H1 (cell line): ENCODE data around the gene ITIH1. TPM values are rescaled to one million over a fixed set of nuclear protein-coding genes. Genes with fewer than 3 reads are reported as not detected.

ENCODE experiments used
- CTCF ChIA-PET: fragments of 300-600 bp; sonication (Branson Sonifier 250); formaldehyde crosslinking; loops from one replicate; lab custom pipeline; 2021; ENCODE audit not compliant: partially characterized antibody; lab: Charles Lee
- POLR2A ChIA-PET: fragments of 300-600 bp; sonication (Branson Sonifier 250); formaldehyde crosslinking; loops from one replicate; lab custom pipeline; 2021; ENCODE audit warnings: inconsistent platforms; ENCODE audit not compliant: partially characterized antibody; lab: Charles Lee
- DNase-seq, 2 experiments: peaks; one replicate each; pipeline versions ENCODE4 v3.0.0 to v3.0.0-alpha.2; 2010 to 2022; ENCODE audit warnings: low spot score in 2 of 2, low read depth in 1 of 2, mixed read lengths in 1 of 2
- FAIRE-seq: peaks from 2 replicates; lab custom pipeline; 2011; peaks lifted over from hg19 to GRCh38; lab: Jason Lieb, UNC
- H2AFZ ChIP-seq: 2 replicates; pipeline ENCODE4 v1.8.1; 2012; ENCODE audit warnings: low read length, inconsistent platforms
- H2AK5ac ChIP-seq: 2 replicates; pipeline ENCODE4 v1.6.1; 2013; ENCODE audit warnings: low read depth, low read length
- H2BK120ac ChIP-seq: replicated peaks from 2 replicates; pipeline ENCODE3; 2013; ENCODE audit warnings: low read depth, low read length, inconsistent platforms
- H2BK12ac ChIP-seq: 2 replicates; pipeline ENCODE4 v1.6.1; 2013; ENCODE audit warnings: low read depth, low read length
- H2BK15ac ChIP-seq: 2 replicates; pipeline ENCODE4 v1.6.1; 2013; ENCODE audit warnings: low read length
- H2BK20ac ChIP-seq: 2 replicates; pipeline ENCODE4 v1.6.1; 2013; ENCODE audit warnings: low read length
- H2BK5ac ChIP-seq: 2 replicates; pipeline ENCODE4 v1.6.1; 2013; ENCODE audit warnings: low read depth, low read length
- H3K14ac ChIP-seq: 2 replicates; pipeline ENCODE4 v1.6.1; 2013; ENCODE audit warnings: inconsistent platforms; ENCODE audit not compliant: insufficient read length
- H3K18ac ChIP-seq: 2 replicates; pipeline ENCODE4 v1.6.1; 2013; ENCODE audit warnings: low read length; ENCODE audit errors: extremely low read depth
- H3K23ac ChIP-seq: 2 replicates; pipeline ENCODE4 v1.6.1; 2013; ENCODE audit warnings: inconsistent platforms; ENCODE audit not compliant: insufficient read length
- H3K23me2 ChIP-seq: 2 replicates; pipeline ENCODE4 v1.6.1; 2013; ENCODE audit warnings: low read depth, low read length
- H3K27ac ChIP-seq: 2 replicates; pipeline ENCODE4 v1.6.1; 2011; ENCODE audit warnings: low read depth, low read length, inconsistent platforms
- H3K27me3 ChIP-seq, 4 experiments: replicated peaks in 1 of 4; 1 replicate in 1 of 4; 2 replicates in 3 of 4; pipeline versions ENCODE4 v1.6.1 to v1.8.1; 2011 to 2013; ENCODE audit warnings: low read length in 3 of 4, mild to moderate bottlenecking in 3 of 4, inconsistent platforms in 2 of 4, mixed read lengths in 2 of 4, moderate library complexity in 1 of 4; ENCODE audit not compliant: control insufficient read depth in 3 of 4, insufficient read depth in 3 of 4; ENCODE audit errors: extremely low read depth in 1 of 4
- H3K36me3 ChIP-seq, 4 experiments: 2 replicates each; pipeline versions ENCODE4 v1.6.1 to v1.8.1; 2011 to 2013; ENCODE audit warnings: mild to moderate bottlenecking in 4 of 4, low read length in 3 of 4, moderate library complexity in 2 of 4, control low read depth in 1 of 4, inconsistent platforms in 1 of 4; ENCODE audit not compliant: insufficient read depth in 4 of 4, control insufficient read depth in 2 of 4
- H3K4ac ChIP-seq: replicated peaks from 2 replicates; pipeline ENCODE3; 2013; ENCODE audit warnings: low read length, low read depth, mixed read lengths, inconsistent platforms; ENCODE audit not compliant: insufficient read length
- H3K4me1 ChIP-seq, 4 experiments: replicated peaks in 1 of 4; 1 replicate in 1 of 4; 2 replicates in 3 of 4; pipeline versions ENCODE4 v1.6.1 to v1.8.1; 2011 to 2013; ENCODE audit warnings: low read length in 3 of 4, inconsistent platforms in 2 of 4, mixed read lengths in 1 of 4; ENCODE audit not compliant: insufficient read depth in 4 of 4, control insufficient read depth in 3 of 4
- H3K4me2 ChIP-seq, 2 experiments: 2 replicates each; pipeline versions ENCODE4 v1.6.1 to v1.8.1; 2011 to 2013; ENCODE audit warnings: low read depth in 2 of 2, low read length in 2 of 2, control low read depth in 1 of 2, inconsistent platforms in 1 of 2, mild to moderate bottlenecking in 1 of 2; ENCODE audit not compliant: insufficient read depth in 1 of 2
- H3K4me3 ChIP-seq, 4 experiments: fragments of 200-600, 300-600 bp in 1 of 4; sonication (generic), shearing (Covaris generic), sonication (Bioruptor Twin) in 1 of 4; 2 replicates each; pipeline versions ENCODE4 v1.5.1 to v1.8.1; 2011 to 2016; ENCODE audit warnings: low read length in 4 of 4, low read depth in 3 of 4, control low read depth in 2 of 4, inconsistent platforms in 2 of 4, mild to moderate bottlenecking in 2 of 4, mixed read lengths in 1 of 4, moderate library complexity in 1 of 4; ENCODE audit not compliant: insufficient read depth in 2 of 4; ENCODE audit errors: extremely low read depth in 1 of 4
- H3K56ac ChIP-seq: replicated peaks from 2 replicates; pipeline ENCODE3; 2013; ENCODE audit warnings: low read depth, mild to moderate bottlenecking, mixed read lengths, low read length, inconsistent platforms; ENCODE audit not compliant: insufficient read length
- H3K79me1 ChIP-seq: 2 replicates; pipeline ENCODE4 v1.6.1; 2013; ENCODE audit warnings: low read depth, low read length, control low read depth
- H3K79me2 ChIP-seq, 2 experiments: 2 replicates each; pipeline versions ENCODE4 v1.6.1 to v1.8.1; 2012 to 2013; ENCODE audit warnings: low read length in 2 of 2, mild to moderate bottlenecking in 2 of 2, inconsistent platforms in 1 of 2; ENCODE audit not compliant: insufficient read depth in 2 of 2, control insufficient read depth in 1 of 2
- H3K9ac ChIP-seq, 4 experiments: replicated peaks in 1 of 4; 1 replicate in 1 of 4; 2 replicates in 3 of 4; pipeline versions ENCODE4 v1.6.1 to v1.8.1; 2011 to 2013; ENCODE audit warnings: low read depth in 3 of 4, low read length in 3 of 4, control low read depth in 2 of 4, mild to moderate bottlenecking in 2 of 4, moderate library complexity in 2 of 4, inconsistent platforms in 1 of 4; ENCODE audit errors: extremely low read depth in 1 of 4
- H3K9me3 ChIP-seq, 2 experiments: 2 replicates each; pipeline versions ENCODE4 v1.6.1 to v1.8.1; 2012 to 2013; ENCODE audit warnings: mild to moderate bottlenecking in 2 of 2, moderate library complexity in 2 of 2, control low read depth in 1 of 2, inconsistent platforms in 1 of 2, low read depth in 1 of 2, low read length in 1 of 2, mixed read lengths in 1 of 2; ENCODE audit not compliant: insufficient read depth in 2 of 2
- H4K20me1 ChIP-seq, 2 experiments: replicated peaks in 1 of 2; 2 replicates each; pipeline versions ENCODE3 to v1.8.1; 2011 to 2013; ENCODE audit warnings: inconsistent platforms in 2 of 2, low read length in 2 of 2, mild to moderate bottlenecking in 1 of 2; ENCODE audit not compliant: insufficient read depth in 2 of 2, control insufficient read depth in 1 of 2
- H4K5ac ChIP-seq: 2 replicates; pipeline ENCODE4 v1.6.1; 2013; ENCODE audit warnings: low read length, low read depth, mixed read lengths, inconsistent platforms; ENCODE audit not compliant: insufficient read length
- H4K8ac ChIP-seq: 2 replicates; pipeline ENCODE4 v1.8.0; 2013; ENCODE audit warnings: mild to moderate bottlenecking, moderate library complexity, low read length, inconsistent platforms; ENCODE audit not compliant: insufficient read depth; ENCODE audit errors: extremely low read depth
- H4K91ac ChIP-seq: replicated peaks from 2 replicates; pipeline ENCODE3; 2013; ENCODE audit warnings: low read length, mixed read lengths, inconsistent platforms; ENCODE audit not compliant: insufficient read length
- CBX8 ChIP-seq: fragments of 300-800, 300-1000 bp; sonication (generic); IDR thresholded peaks from 2 replicates; pipeline ENCODE4 v1.7.1; 2016; ENCODE audit warnings: low read depth, low read length, borderline replicate concordance
- CHD2 ChIP-seq: IDR thresholded peaks from 2 replicates; pipeline ENCODE4 v1.6.1; 2012; ENCODE audit warnings: low read length, improper control_type of control experiment
- CTBP2 ChIP-seq: IDR thresholded peaks from 2 replicates; pipeline ENCODE4 v1.7.0; 2011; ENCODE audit warnings: borderline replicate concordance, mild to moderate bottlenecking, moderate library complexity, mixed read lengths, low read length; ENCODE audit not compliant: insufficient read depth, insufficient read length
- EP300 ChIP-seq, 2 experiments: IDR thresholded peaks; 1 replicate in 1 of 2; 2 replicates in 1 of 2; pipeline ENCODE4 v1.6.1; 2011 to 2012; ENCODE audit warnings: low read depth in 2 of 2, low read length in 2 of 2, mild to moderate bottlenecking in 2 of 2, borderline replicate concordance in 1 of 2, inconsistent platforms in 1 of 2, moderate library complexity in 1 of 2
- KDM4A ChIP-seq: IDR thresholded peaks from one replicate; pipeline ENCODE4 v1.7.1; 2012; ENCODE audit warnings: low read depth, mild to moderate bottlenecking, moderate library complexity, low read length, inconsistent platforms; ENCODE audit not compliant: severe bottlenecking
- MAFK ChIP-seq: IDR thresholded peaks from 2 replicates; pipeline ENCODE4 v1.6.1; 2012; ENCODE audit warnings: low read depth, mild to moderate bottlenecking, improper control_type of control experiment, low read length
- RXRA ChIP-seq: IDR thresholded peaks from 2 replicates; pipeline ENCODE4 v1.6.1; 2011; ENCODE audit warnings: low read depth, mild to moderate bottlenecking, low read length, moderate library complexity; ENCODE audit not compliant: insufficient read depth
- SAP30 ChIP-seq: fragments of 300-600 bp; sonication (generic); IDR thresholded peaks from 2 replicates; pipeline ENCODE4 v1.7.1; 2012; ENCODE audit warnings: low read length, moderate library complexity, mild to moderate bottlenecking, inconsistent platforms; ENCODE audit not compliant: insufficient read depth, insufficient replicate concordance
- SP2 ChIP-seq: IDR thresholded peaks from 2 replicates; pipeline ENCODE4 v1.6.1; 2012; ENCODE audit warnings: mild to moderate bottlenecking, low read length, inconsistent platforms
- TAF1 ChIP-seq: IDR thresholded peaks from 2 replicates; pipeline ENCODE4 v1.6.1; 2011; ENCODE audit warnings: mild to moderate bottlenecking, low read depth, low read length
- TAF7 ChIP-seq: optimal IDR thresholded peaks from 2 replicates; pipeline ENCODE3; 2011; ENCODE audit warnings: low read depth, mild to moderate bottlenecking, inconsistent platforms, low read length, moderate library complexity, borderline replicate concordance
- ZNF274 ChIP-seq: IDR thresholded peaks from 2 replicates; pipeline ENCODE4 v1.7.0; 2012; ENCODE audit warnings: low read length, borderline replicate concordance; ENCODE audit errors: extremely low read depth
- WGBS, 2 experiments: shearing (Covaris generic) in 1 of 2; methylation state at CpG; one replicate each; pipeline versions ENCODE4 v1.1.6 to v1.1.7; 2013 to 2015; ENCODE audit warnings: low lambda C conversion rate in 2 of 2, mixed read lengths in 2 of 2, inconsistent platforms in 1 of 2, low coverage in 1 of 2, missing lambda C conversion rate in 1 of 2; ENCODE audit not compliant: insufficient replicate concordance in 2 of 2, insufficient coverage in 1 of 2, insufficient read length in 1 of 2; ENCODE audit errors: extremely low coverage in 1 of 2, missing lambda C conversion rate in 1 of 2; 5-methylcytosine and 5-hydroxymethylcytosine counted together
- polyA plus RNA-seq, 7 experiments: library from polyadenylated mRNA; depleted of rRNA in 3 of 7; stranded (reverse) in 5 of 7; unstranded in 2 of 7; fragments of >200 nt in 5 of 7; fragments of 200-250 nt in 2 of 7; gene quantifications; 1 replicate in 5 of 7; 2 replicates in 1 of 7; 4 replicates in 1 of 7; pipeline versions ENCODE4 v1.2.1 to v1.2.3, GENCODE V29; 2011 to 2013; ENCODE audit warnings: missing spikeins in 2 of 7, mixed read lengths in 2 of 7
- total RNA-seq: library from RNA; stranded (reverse); fragmentation: NEBNext Ultra II Directional; extraction: Animal tissue kit (Norgen Biotek cat#: 25700); gene quantifications from 2 replicates; pipeline ENCODE4 v1.2.1, GENCODE V29; 2021

The ITIH1 gene
- total and polyA plus RNA-seq, 2 of the 8 experiments (the other 6 are each of a cell fraction or from before 2014, with no cell fraction given), result not detected

- FAIRE-seq (no peak), DNase-seq (no peak)
- H3K9me3 ChIP-seq, result no peaks in the 10 kb centered on the region
- WGBS, 2 experiments, result 78% methylated on average over 2 of the region's 2 CpGs; no CpG with 5 or more reads in 1 of the 2 experiments
- H2BK5ac ChIP-seq, result no peak overlapping the region
- no peaks in the 10 kb centered on the region for H3K79me2 ChIP-seq
- H2BK12ac ChIP-seq, result no peak overlapping the region
- H4K5ac ChIP-seq, result no peak overlapping the region
- H3K18ac ChIP-seq, result no peak overlapping the region
- peaks cover 0 to 8% of the 10 kb centered on the region in 2 experiments for H4K20me1 ChIP-seq
- H3K4me3 ChIP-seq, result no peak overlapping the region
- no peaks in the 10 kb centered on the region; the same call in 1 of the 2 replicates for H3K79me1 ChIP-seq
- H3K23me2 ChIP-seq, result no peaks in the 10 kb centered on the region
- no peak overlapping the region for H4K8ac ChIP-seq
- H3K14ac ChIP-seq, result no peak overlapping the region
- ChIA-PET CTCF (interaction anchor here (0.7 to 6.5 kb wide), 8 partner anchors 11 to 271 kb away, joined by 3 to 73 read pairs (median 6); no protein-coding TSS in a partner anchor), POLR2A (no interaction called here)
- no peak overlapping the region for H3K27ac ChIP-seq
- H3K4ac ChIP-seq, result no peak overlapping the region
- no peak overlapping the region for H2BK15ac ChIP-seq
- H3K36me3 ChIP-seq, result peaks cover 0 to 5% (median 2%) of the 10 kb centered on the region in 4 experiments; a peak in 3 of 8 replicates
- H3K56ac ChIP-seq, result no peak overlapping the region
- H3K4me1 ChIP-seq, result peaks cover 0 to 5% (median 0%) of the 10 kb centered on the region in 4 experiments; a peak in 3 of 7 replicates
- H3K4me2 ChIP-seq, result no peak overlapping the region
- H3K9ac ChIP-seq, result no peak overlapping the region
- no peak overlapping the region for H2BK20ac ChIP-seq
- no peak overlapping the region for H2AK5ac ChIP-seq
- H3K27me3 ChIP-seq, result no peaks in the 10 kb centered on the region
- H3K23ac ChIP-seq, result no peak overlapping the region
- no peak overlapping the region for H4K91ac ChIP-seq
- no peak overlapping the region for H2BK120ac ChIP-seq
- H2AFZ ChIP-seq, result no peak overlapping the region
- TF ChIP-seq ZNF274, result no peak
- no peak for TF ChIP-seq TAF7
- TF ChIP-seq CTBP2, result no peak
- no peak for TF ChIP-seq CHD2
- TF ChIP-seq KDM4A, result no peak
- no peak for TF ChIP-seq MAFK
- TF ChIP-seq TAF1, result no peak
- TF ChIP-seq SAP30, result no peak
- TF ChIP-seq EP300 (IDR thresholded peaks at IDR 0.05; ENCODE audit: borderline replicate concordance in 1 of 2, low read depth in 2 of 2, low read length in 2 of 2), result no peak
- TF ChIP-seq SP2, result no peak
- no peak for TF ChIP-seq CBX8
- no peak for TF ChIP-seq RXRA
Measured at GRCh38 chr3:52839268-52839575, 61.8 kb downstream of the ITIH1 start.
